Measurements from ENCODE around the gene DDI2. TPM values are rescaled to one million over a fixed set of nuclear protein-coding genes. Genes with fewer than 3 reads are reported as not detected.

The DDI2 gene
- total and polyA plus RNA-seq, 9 of the 15 experiments (the other 6 are each of a cell fraction or from before 2014, with no cell fraction given), result 6.5 to 48.4 (median 21.2) TPM

- TF ChIP-seq PTTG1 (tag; IDR thresholded peaks at IDR 0.05; ENCODE audit: low read depth), result no peak
- no peak for TF ChIP-seq PYGO2 (tag; IDR thresholded peaks at IDR 0.05)
- no peak for TF ChIP-seq CAMTA2 (CRISPR knock-in tag; conservative IDR thresholded peaks at IDR 0.05)
- no peak for TF ChIP-seq NCOA2 (IDR thresholded peaks at IDR 0.05; ENCODE audit: partially characterized antibody in 2 of 2)
- no peak for TF ChIP-seq USF1 (CRISPR knock-in tag; IDR thresholded peaks at IDR 0.05)
- no peak for TF ChIP-seq SMARCB1 (IDR thresholded peaks at IDR 0.05; ENCODE audit: insufficient read length, low read depth)
- no peak for TF ChIP-seq TFAM (CRISPR knock-in tag; conservative IDR thresholded peaks at IDR 0.05)
- TF ChIP-seq ATF3 (IDR thresholded peaks at IDR 0.05), result peak; percentile 70
- no peak for TF ChIP-seq ATF3 (CRISPR knock-in tag; conservative IDR thresholded peaks at IDR 0.05)
- TF ChIP-seq KLF13 (tag; IDR thresholded peaks at IDR 0.05; ENCODE audit: borderline replicate concordance, low read depth), result no peak
- no peak for TF ChIP-seq NONO (IDR thresholded peaks at IDR 0.05; ENCODE audit: low read depth in 2 of 2, low read length in 1 of 2)
- no peak for TF ChIP-seq ZNF408 (CRISPR knock-in tag; IDR thresholded peaks at IDR 0.05; ENCODE audit: low read depth)
- TF ChIP-seq ZNF589 (CRISPR knock-in tag; IDR thresholded peaks at IDR 0.05; ENCODE audit: low read depth), result no peak
- TF ChIP-seq ZKSCAN8 (CRISPR knock-in tag; IDR thresholded peaks at IDR 0.05), result no peak
- TF ChIP-seq ZBTB11 (CRISPR knock-in tag; IDR thresholded peaks at IDR 0.05), result no peak
- no peak for TF ChIP-seq CTCF (IDR thresholded peaks at IDR 0.05 in 2 of 3, conservative IDR thresholded peaks at IDR 0.05 in 1 of 3; ENCODE audit: insufficient read depth in 2 of 3, low read depth in 1 of 3, low read length in 3 of 3)
- TF ChIP-seq BHLHE40 (IDR thresholded peaks at IDR 0.05; ENCODE audit: low read length), result no peak
- TF ChIP-seq FOSL1 (tag; conservative IDR thresholded peaks at IDR 0.05), result peak; percentile 86
- no peak; the same call in 1 of the 2 replicates for TF ChIP-seq L3MBTL2 (IDR thresholded peaks at IDR 0.05)
- no peak for TF ChIP-seq STAT5B (CRISPR knock-in tag; IDR thresholded peaks at IDR 0.05)
- TF ChIP-seq TAF15 (IDR thresholded peaks at IDR 0.05; ENCODE audit: low read depth, low read length), result no peak
- TF ChIP-seq CCAR2 (IDR thresholded peaks at IDR 0.05; ENCODE audit: low read depth, low read length), result no peak
Measured at GRCh38 chr1:15620155-15620545, 2.9 kb downstream of the DDI2 start (continued).
